Measurements from ENCODE around the gene SLC66A2. TPM values are rescaled to one million over a fixed set of nuclear protein-coding genes. Genes with fewer than 3 reads are reported as not detected.

The SLC66A2 gene
- total RNA-seq, 4 donors from 2014 or later = 27.0 to 46.4 (median 41.5) TPM

DNA sequence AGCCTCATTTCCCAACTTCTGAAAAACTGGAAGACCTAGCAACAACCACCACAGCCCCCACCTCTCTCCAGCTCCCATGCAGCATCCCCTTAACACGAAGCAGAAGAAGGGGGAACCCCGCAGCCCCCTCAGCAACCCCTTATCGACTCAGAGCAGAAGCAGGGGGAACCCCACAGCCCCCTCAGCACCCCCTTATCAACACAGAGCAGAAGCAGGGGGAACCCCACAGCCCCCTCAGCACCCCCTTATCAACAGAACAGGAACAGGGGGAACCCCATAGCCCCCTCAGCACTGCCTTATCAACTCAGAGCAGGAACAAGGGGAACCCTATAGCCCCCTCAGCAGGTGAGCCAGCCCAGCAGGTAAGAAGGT is 6.7 kb downstream of the SLC66A2 start:
- DNase-seq (ENCODE audit: extremely low spot score) = no peak
- intact Hi-C loops (cut with DNase I) = no loop called here
- Histone ChIP-seq H3K4me3 (no peak overlapping the region), H3K36me3 (peaks cover 21 to 51% (median 40%) of the 10 kb centered on the region in 4 donors), H3K9me3 (no peaks in the 10 kb centered on the region), H3K27me3 (no peaks in the 10 kb centered on the region), H3K4me1 (peaks cover 49 to 57% (median 53%) of the 10 kb centered on the region in 4 donors), H3K27ac (replicated peaks in 1 of 4) (no peak overlapping the region)
- TF ChIP-seq POLR2A (IDR thresholded peaks at IDR 0.05; ENCODE audit: low read depth) = no peak
- TF ChIP-seq EP300 (IDR thresholded peaks at IDR 0.05) = no peak
- TF ChIP-seq POLR2AphosphoS5 (IDR thresholded peaks at IDR 0.05) = no peak
- no peak for TF ChIP-seq CTCF (IDR thresholded peaks at IDR 0.05)
- WGBS = 61% methylated on average over 3 of the region's 3 CpGs

DNA sequence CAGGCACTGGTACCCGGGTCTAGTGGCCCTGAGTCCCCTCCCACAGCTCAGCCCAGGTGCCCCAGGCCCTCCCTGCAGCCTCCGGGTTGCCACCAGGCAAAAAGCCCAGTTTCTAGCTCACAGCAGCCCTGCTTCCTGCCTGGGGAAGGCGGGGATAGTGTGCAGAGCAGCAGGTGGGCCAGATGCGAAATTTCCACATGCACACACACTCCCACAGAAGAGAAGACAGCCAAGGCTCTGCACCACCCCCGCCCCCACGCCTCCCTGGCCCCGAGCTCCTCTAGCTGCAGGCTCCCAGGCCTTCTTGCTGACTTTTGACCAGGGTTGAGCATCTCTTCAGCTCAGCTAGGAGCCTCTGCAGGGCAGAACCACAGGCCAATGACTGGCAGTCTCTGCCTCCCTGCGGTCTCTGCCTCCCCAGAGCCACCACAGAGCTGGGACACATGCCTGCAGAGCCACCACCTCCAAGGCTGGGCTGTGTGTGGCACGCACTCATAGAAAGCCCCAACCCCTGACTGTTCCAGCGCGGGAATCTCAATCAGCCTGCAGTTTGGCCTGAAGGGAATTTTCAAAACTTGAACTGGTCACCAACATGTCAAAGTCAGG is 7.2 kb downstream of the SLC66A2 start:
- Histone ChIP-seq H3K27me3 (no peaks in the 10 kb centered on the region), H3K4me3 (no peak overlapping the region), H3K27ac (replicated peaks in 1 of 4) (no peak overlapping the region), H3K9me3 (no peaks in the 10 kb centered on the region), H3K36me3 (peaks cover 22 to 48% (median 39%) of the 10 kb centered on the region in 4 donors), H3K4me1 (peaks cover 44 to 55% (median 50%) of the 10 kb centered on the region in 4 donors)
- DNase-seq (ENCODE audit: extremely low spot score) = no peak
- no peak for TF ChIP-seq CTCF (IDR thresholded peaks at IDR 0.05)
- TF ChIP-seq POLR2A (IDR thresholded peaks at IDR 0.05; ENCODE audit: low read depth) = no peak
- no peak for TF ChIP-seq EP300 (IDR thresholded peaks at IDR 0.05)
- no peak for TF ChIP-seq POLR2AphosphoS5 (IDR thresholded peaks at IDR 0.05)
- WGBS = 68% methylated on average over 6 of the region's 11 CpGs
- intact Hi-C loops (cut with DNase I) = no loop called here

- TF ChIP-seq EP300 (IDR thresholded peaks at IDR 0.05) = no peak
- no peak for TF ChIP-seq CTCF (IDR thresholded peaks at IDR 0.05)
- TF ChIP-seq POLR2A (IDR thresholded peaks at IDR 0.05; ENCODE audit: low read depth) = no peak
- TF ChIP-seq POLR2AphosphoS5 (IDR thresholded peaks at IDR 0.05) = no peak
- intact Hi-C loops (cut with DNase I) = no loop called here
- Histone ChIP-seq H3K9me3 (no peaks in the 10 kb centered on the region), H3K36me3 (peaks cover 22 to 49% (median 37%) of the 10 kb centered on the region in 4 donors), H3K4me3 (no peak overlapping the region), H3K27ac (replicated peaks in 1 of 4) (no peak overlapping the region), H3K4me1 (peaks cover 38 to 54% (median 50%) of the 10 kb centered on the region in 4 donors), H3K27me3 (no peaks in the 10 kb centered on the region)
- 89% methylated on average over 16 of the region's 20 CpGs for WGBS
- no peak for DNase-seq (ENCODE audit: extremely low spot score)
Measured at GRCh38 chr18:79943608-79944125, 7.8 kb downstream of the SLC66A2 start.

- intact Hi-C loops (cut with DNase I) = no loop called here
Measured at GRCh38 chr18:79942786-79943607, 8.5 kb downstream of the SLC66A2 start.

More at GRCh38 chr18:79942786-79943607, 8.5 kb downstream of the SLC66A2 start:
- H3K4me3 ChIP-seq = no peak overlapping the region
- WGBS = 90% methylated on average over 28 of the region's 31 CpGs
- H3K27me3 ChIP-seq = no peaks in the 10 kb centered on the region
- peaks cover 22 to 56% (median 39%) of the 10 kb centered on the region in 4 donors for H3K36me3 ChIP-seq
- no peaks in the 10 kb centered on the region for H3K9me3 ChIP-seq
- no peak for DNase-seq (ENCODE audit: extremely low spot score)
- TF ChIP-seq EP300 (IDR thresholded peaks at IDR 0.05) (no peak), POLR2A (IDR thresholded peaks at IDR 0.05; ENCODE audit: low read depth) (no peak), POLR2AphosphoS5 (IDR thresholded peaks at IDR 0.05) (no peak), CTCF (IDR thresholded peaks at IDR 0.05) (no peak)
- H3K27ac ChIP-seq (replicated peaks in 1 of 4) = no peak overlapping the region
- H3K4me1 ChIP-seq = peaks cover 31 to 53% (median 47%) of the 10 kb centered on the region in 4 donors

Data from esophagus muscularis mucosa (tissue), 4 donors.